GM12801 (cell line): ENCODE data around the gene CDPF1.

Source experiments
- TF ChIP-seq, protein P1 (sequence below): IDR thresholded peaks from one replicate; pipeline ENCODE4 v1.5.1; 2011; ENCODE audit warnings: control low read depth; ENCODE audit not compliant: insufficient read length; ENCODE audit errors: extremely low read depth

The CDPF1 gene

DNA sequence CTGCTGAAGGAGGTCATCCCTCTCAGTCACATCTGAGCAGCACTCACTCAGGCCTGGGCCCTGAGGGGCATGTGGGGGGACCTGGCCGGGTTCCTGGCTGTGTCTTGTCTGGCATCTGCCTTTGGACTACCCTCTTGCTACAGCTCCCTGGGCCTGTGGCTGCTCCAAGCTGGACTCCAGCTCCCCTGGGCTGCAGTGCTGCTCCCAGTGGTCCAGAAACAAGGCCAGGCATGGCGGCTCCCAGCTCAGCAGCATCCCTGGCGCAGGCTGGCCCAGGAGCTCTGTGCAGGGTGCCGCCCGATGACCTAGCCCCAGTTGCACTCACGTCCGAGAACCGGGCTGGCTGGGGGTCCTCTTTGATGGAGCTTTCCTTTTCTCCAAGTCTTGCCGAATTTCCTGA, 5.3 kb downstream of the CDPF1 start:
- TF ChIP-seq, protein P1, sequence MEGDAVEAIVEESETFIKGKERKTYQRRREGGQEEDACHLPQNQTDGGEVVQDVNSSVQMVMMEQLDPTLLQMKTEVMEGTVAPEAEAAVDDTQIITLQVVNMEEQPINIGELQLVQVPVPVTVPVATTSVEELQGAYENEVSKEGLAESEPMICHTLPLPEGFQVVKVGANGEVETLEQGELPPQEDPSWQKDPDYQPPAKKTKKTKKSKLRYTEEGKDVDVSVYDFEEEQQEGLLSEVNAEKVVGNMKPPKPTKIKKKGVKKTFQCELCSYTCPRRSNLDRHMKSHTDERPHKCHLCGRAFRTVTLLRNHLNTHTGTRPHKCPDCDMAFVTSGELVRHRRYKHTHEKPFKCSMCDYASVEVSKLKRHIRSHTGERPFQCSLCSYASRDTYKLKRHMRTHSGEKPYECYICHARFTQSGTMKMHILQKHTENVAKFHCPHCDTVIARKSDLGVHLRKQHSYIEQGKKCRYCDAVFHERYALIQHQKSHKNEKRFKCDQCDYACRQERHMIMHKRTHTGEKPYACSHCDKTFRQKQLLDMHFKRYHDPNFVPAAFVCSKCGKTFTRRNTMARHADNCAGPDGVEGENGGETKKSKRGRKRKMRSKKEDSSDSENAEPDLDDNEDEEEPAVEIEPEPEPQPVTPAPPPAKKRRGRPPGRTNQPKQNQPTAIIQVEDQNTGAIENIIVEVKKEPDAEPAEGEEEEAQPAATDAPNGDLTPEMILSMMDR, result no peak

DNA sequence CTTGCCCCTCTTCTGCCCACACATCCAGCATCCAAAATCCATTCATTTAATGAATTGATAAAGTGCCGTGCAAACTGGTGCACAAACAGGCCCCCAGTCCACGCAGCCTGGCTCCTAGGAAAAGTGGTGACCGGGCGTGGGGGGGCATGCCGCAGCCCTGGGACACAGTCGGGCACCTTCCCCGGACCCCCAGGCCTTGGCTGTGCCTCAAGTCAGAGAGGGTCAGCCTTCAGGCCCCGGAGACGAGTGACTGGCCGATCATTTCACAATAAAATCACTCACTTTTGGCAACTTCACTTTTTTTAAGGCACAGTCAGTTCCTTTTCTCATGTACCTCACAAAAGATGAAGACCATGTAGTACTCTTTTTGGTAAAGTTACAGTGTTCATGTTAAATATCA, 8.0 kb downstream of the CDPF1 start:
- TF ChIP-seq, protein P1, result no peak

DNA sequence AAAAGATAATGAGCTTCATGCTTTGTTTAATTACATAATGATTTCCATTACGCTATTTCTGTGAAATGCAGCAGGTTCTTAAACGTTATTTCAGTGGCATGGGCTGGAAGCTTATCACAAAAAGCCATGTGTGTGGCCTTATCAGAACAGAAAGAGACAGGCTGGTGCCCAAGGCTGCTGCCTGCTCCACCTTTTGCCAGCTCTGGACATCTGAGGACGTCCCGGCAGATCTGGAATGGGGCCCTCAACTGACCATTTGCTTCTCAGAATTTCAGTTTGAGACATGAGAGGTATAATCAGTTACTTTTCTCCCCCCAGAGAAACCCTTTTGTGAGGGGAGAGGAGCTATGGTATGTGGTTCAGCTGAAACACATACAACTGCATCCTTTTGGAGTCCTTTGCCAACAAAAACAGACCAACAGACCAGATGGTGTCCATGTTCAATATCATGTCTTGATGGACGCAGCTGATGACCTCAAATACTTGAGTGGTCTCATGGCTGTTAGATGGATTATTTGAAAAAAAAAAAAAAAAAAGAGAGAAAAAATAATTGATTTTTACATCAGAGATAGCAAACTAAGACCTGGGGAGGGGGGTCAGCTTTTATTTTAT, 8.6 kb downstream of the CDPF1 start:
- TF ChIP-seq, protein P1, result no peak

DNA sequence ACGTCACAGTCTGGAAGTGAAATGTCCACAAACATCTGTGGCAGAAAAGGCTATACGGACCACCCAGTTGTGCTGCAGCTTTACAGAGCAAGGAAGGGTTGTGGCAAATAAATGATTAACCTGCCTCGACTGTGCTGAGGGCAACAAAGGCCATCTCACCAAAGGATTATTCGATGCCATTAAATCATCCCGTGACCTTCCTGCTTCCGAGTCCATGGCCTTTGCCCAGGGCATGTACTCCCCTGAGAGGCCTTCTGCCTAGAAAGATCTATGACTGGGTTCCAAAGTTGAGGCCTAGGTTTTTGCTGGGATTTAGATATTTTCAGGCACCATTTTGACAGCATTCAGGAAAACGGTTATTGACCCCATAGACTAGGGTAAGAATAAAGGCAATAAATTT, 9.2 kb downstream of the CDPF1 start:
- TF ChIP-seq, protein P1, result no peak

DNA sequence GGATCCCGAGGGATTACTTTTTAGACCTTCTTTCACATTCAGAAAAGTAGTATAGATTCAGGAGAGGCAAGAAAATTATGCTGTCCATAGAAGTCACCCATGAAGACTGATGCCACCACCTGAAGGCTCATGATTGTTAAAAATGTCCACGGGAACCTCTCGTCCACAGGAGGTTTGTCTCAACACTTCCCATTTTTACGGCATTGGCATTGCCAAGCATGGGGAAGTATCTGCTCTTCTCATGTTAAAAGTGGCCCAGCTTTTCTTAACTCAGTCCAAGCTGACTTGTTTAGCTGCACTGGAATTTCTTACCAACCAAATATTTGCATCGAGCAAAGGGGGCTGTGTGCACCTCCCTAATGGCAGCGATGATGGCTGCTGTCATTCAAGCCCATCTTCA, 9.6 kb downstream of the CDPF1 start:
- TF ChIP-seq, protein P1, result no peak

DNA sequence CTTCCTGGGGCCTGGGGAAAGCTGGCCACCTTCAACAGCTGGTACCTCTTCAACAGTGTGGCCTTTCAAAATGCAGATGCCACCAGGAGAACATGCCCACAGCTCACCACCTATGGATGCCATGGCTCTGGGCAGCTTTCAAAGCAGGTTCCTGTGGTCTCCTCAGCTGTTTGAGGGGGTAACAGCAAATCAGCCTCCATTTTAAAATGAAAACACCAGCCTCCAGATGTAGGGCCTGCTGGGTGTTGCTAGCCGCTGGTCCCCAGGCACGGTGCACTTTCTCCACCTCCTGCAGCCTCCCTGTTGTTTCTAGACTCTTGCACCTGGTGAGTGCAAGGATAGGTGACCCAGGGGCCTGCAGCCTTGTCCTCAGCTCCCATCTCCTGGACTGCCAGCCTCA, 10.0 kb downstream of the CDPF1 start:
- TF ChIP-seq, protein P1, result no peak

DNA sequence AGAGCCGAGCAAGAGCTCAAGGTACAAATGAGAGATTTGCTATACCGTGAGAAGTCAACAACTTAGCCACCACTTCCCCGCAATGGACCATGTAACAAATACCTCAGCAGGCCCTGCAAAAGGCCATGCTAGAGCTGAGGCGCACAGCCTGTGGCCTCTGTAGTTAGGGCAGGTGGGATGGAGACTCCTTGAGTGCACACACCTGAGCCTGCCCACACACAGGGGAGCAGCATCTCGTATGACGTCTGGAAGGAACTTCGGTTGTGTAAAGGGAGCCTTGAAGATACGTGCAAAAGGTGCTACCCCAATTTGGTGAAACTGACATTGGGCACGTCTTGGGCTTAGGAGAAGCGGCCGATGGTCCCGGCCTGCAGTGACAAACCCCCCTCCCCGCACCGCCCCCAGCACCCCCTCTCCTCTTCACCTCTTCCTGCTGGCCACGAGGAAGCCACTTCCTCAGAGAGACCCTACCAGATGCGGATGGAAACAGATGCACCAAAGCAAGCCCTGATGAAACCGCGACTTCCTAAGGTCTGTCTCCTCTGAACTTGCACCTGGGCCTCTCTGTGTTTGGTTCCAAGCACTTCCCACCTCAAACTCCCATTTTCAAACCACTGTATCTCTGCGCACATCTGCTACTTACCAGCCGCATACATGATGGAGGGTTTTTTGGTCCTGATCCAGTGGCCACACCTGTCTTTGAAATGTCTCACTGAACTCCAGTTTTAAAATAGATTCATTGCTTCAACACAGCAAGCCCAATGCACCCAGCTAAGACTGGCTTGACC, 10.6 kb downstream of the CDPF1 start:
- TF ChIP-seq, protein P1, result no peak
